SK-N-SH treated with all-trans-retinoic acid at 6 μM for 48 hours (cell line): ENCODE results near the gene ZNF813.

Source experiments
- ATAC-seq: fragments of 200-7000 bp; cut with Tn5 transposase; 3 replicates; pipeline ENCODE4 v1.9.1; 2020; ENCODE audit warnings: mild to moderate bottlenecking, moderate library complexity
- ARNTL ChIP-seq: fragments of 450-650 bp; formaldehyde crosslinking; IDR thresholded peaks from 2 replicates; pipeline ENCODE4 v1.5.0; 2020; ENCODE audit warnings: low read depth, mild to moderate bottlenecking, moderate library complexity, borderline replicate concordance
- BACH2 ChIP-seq: fragments of 250-450 bp; sonication (Bioruptor Pico); IDR thresholded peaks from 2 replicates; pipeline ENCODE4 v1.9.0; 2021; ENCODE audit warnings: mild to moderate bottlenecking, borderline replicate concordance
- CSDC2 ChIP-seq: fragments of 250-450 bp; sonication (Bioruptor Pico); IDR thresholded peaks from 2 replicates; pipeline ENCODE4 v1.5.0; 2020; ENCODE audit warnings: mild to moderate bottlenecking, moderate library complexity
- CSRNP3 ChIP-seq: fragments of 250-450 bp; sonication (Bioruptor Pico); IDR thresholded peaks from 2 replicates; pipeline ENCODE4 v1.5.1; 2021; ENCODE audit warnings: mild to moderate bottlenecking, moderate library complexity
- GLIS3 ChIP-seq: fragments of 250-450 bp; sonication (Bioruptor Pico); IDR thresholded peaks from 2 replicates; pipeline ENCODE4 v1.5.0; 2020; ENCODE audit warnings: mild to moderate bottlenecking, moderate library complexity
- ISL1 ChIP-seq: fragments of 250-450 bp; sonication (Bioruptor Pico); IDR thresholded peaks from 2 replicates; pipeline ENCODE4 v2.1.2; 2022; ENCODE audit warnings: mild to moderate bottlenecking, moderate library complexity
- PATZ1 ChIP-seq: fragments of 250-450 bp; sonication (Bioruptor Pico); IDR thresholded peaks from 2 replicates; pipeline ENCODE4 v1.8.0; 2020; ENCODE audit warnings: mild to moderate bottlenecking, moderate library complexity, borderline replicate concordance
- POU6F1 ChIP-seq: fragments of 250-450 bp; sonication (Bioruptor Pico); IDR thresholded peaks from 2 replicates; pipeline ENCODE4 v1.8.0; 2021; ENCODE audit warnings: low read depth, mild to moderate bottlenecking, moderate library complexity, borderline replicate concordance
- RARB ChIP-seq: fragments of 250-450 bp; sonication (Bioruptor Pico); IDR thresholded peaks from 2 replicates; pipeline ENCODE4 v1.8.0; 2021; ENCODE audit warnings: mild to moderate bottlenecking, moderate library complexity
- SNAI2 ChIP-seq: fragments of 250-450 bp; sonication (Bioruptor Pico); IDR thresholded peaks from 2 replicates; pipeline ENCODE4 v1.5.0; 2020; ENCODE audit warnings: mild to moderate bottlenecking, moderate library complexity
- TCF4 ChIP-seq: fragments of 250-450 bp; sonication (Bioruptor Pico); IDR thresholded peaks from 2 replicates; pipeline ENCODE4 v1.8.0; 2021; ENCODE audit warnings: mild to moderate bottlenecking, moderate library complexity, borderline replicate concordance
- TOX ChIP-seq: fragments of 250-450 bp; sonication (Bioruptor Pico); IDR thresholded peaks from 2 replicates; pipeline ENCODE4 v1.8.0; 2021; ENCODE audit warnings: mild to moderate bottlenecking, moderate library complexity, borderline replicate concordance
- TSHZ2 ChIP-seq: fragments of 250-450 bp; sonication (Bioruptor Pico); IDR thresholded peaks from 2 replicates; pipeline ENCODE4 v1.5.0; 2020; ENCODE audit warnings: mild to moderate bottlenecking, moderate library complexity
- ZC3H10 ChIP-seq: fragments of 250-450 bp; sonication (Bioruptor Pico); IDR thresholded peaks from 2 replicates; pipeline ENCODE4 v1.5.1; 2021; ENCODE audit warnings: mild to moderate bottlenecking, moderate library complexity
- ZFP3 ChIP-seq: fragments of 250-450 bp; sonication (Bioruptor Pico); IDR thresholded peaks from 2 replicates; pipeline ENCODE4 v1.5.0; 2020; ENCODE audit warnings: mild to moderate bottlenecking, moderate library complexity
- ZFP30 ChIP-seq: fragments of 450-650 bp; formaldehyde crosslinking; IDR thresholded peaks from 2 replicates; pipeline ENCODE4 v1.5.0; 2022; ENCODE audit warnings: mild to moderate bottlenecking, moderate library complexity
- ZNF70 ChIP-seq: fragments of 450-650 bp; formaldehyde crosslinking; IDR thresholded peaks from 2 replicates; pipeline ENCODE4 v1.5.0; 2020; ENCODE audit warnings: mild to moderate bottlenecking, moderate library complexity
- ZNF8 ChIP-seq: fragments of 450-650 bp; formaldehyde crosslinking; IDR thresholded peaks from 2 replicates; pipeline ENCODE4 v1.5.0; 2020; ENCODE audit warnings: mild to moderate bottlenecking, moderate library complexity

The ZNF813 gene

GRCh38 chr19:53520163-53520546 lies 52.6 kb downstream of the ZNF813 start:
- ATAC-seq = no peak

GRCh38 chr19:53520547-53521372 lies 53.2 kb downstream of the ZNF813 start:
- TF ChIP-seq CSDC2 (peak; percentile 81; the same call in 1 of the 2 replicates), SNAI2 (0 out of 2 replicates have a peak, but pooled peaks have one; percentile 17), POU6F1 (no peak), ZFP3 (CRISPR knock-in tag) (peak; percentile 71; the same call in 1 of the 2 replicates), BACH2 (CRISPR knock-in tag) (no peak), TOX (CRISPR knock-in tag) (no peak), TSHZ2 (peak; percentile 42; the same call in 1 of the 2 replicates)
- peak; percentile 99 for ATAC-seq

More at GRCh38 chr19:53520163-53520546, 52.6 kb downstream of the ZNF813 start:
- TF ChIP-seq TCF4 (CRISPR knock-in tag) (no peak), ZNF70 (CRISPR knock-in tag) (no peak), ZFP30 (no peak), CSRNP3 (CRISPR knock-in tag) (no peak), ZNF8 (CRISPR knock-in tag) (no peak), PATZ1 (CRISPR knock-in tag) (no peak), ZFP3 (CRISPR knock-in tag) (no peak), ARNTL (CRISPR knock-in tag) (no peak), ZC3H10 (CRISPR knock-in tag) (no peak), BACH2 (CRISPR knock-in tag) (no peak), RARB (no peak), TOX (CRISPR knock-in tag) (no peak), ISL1 (CRISPR knock-in tag) (no peak), TSHZ2 (no peak), POU6F1 (no peak), GLIS3 (CRISPR knock-in tag) (no peak)
